Stimulated activated CD4-positive, alpha-beta T cell treated with anti-CD3 and anti-CD28 coated beads, Interleukin-1b, Interleukin-23, amount 100 ng/mL, for 4 hours (primary cell): ENCODE measurements around the gene MMP10.
"Not testable (repeated sequence)": the region's sequence is repeated elsewhere in the genome, so short reads cannot be mapped to it uniquely, and the experiment has no call there.

Experiments used
- DNase-seq, 2 donors: peaks; one replicate each; pipeline ENCODE4 v3.0.0-alpha.2; 2020; ENCODE audit warnings: low read depth in 2 of 2

MMP10 gene

GRCh38 chr11:102783016-102783415 is 2.6 kb upstream of the MMP10 start:
- DNase-seq: no peak

GRCh38 chr11:102781676-102782075 is 1.2 kb upstream of the MMP10 start:
- DNase-seq: no peak

DNA sequence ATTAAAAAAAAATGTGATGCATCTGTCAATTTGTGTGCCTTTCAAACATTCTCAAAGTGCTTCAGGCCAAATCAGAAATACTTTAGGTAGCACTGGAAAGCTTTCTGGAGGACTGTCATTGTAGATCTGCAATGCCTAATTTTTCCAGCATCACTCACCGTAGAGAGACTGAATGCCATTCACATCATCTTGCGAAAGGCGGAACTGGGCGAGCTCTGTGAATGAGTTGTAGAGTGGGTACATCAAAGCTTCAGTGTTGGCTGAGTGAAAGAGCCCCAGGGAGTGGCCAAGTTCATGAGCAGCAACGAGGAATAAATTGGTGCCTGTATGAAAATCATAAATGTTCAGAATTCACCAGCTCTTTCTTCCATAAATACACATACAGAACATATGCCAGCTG is 4.0 kb downstream of the MMP10 start:
- DNase-seq: no peak

- no peak for DNase-seq
These were observed 7.0 kb downstream of the MMP10 start for GRCh38 chr11:102773386-102773785.

GRCh38 chr11:102771351-102771750 is 9.1 kb downstream of the MMP10 start:
- no peak for DNase-seq

GRCh38 chr11:102770191-102770590 is 10.2 kb downstream of the MMP10 start:
- DNase-seq: no peak

GRCh38 chr11:102767800-102768199 is 12.6 kb downstream of the MMP10 start:
- DNase-seq: no peak

GRCh38 chr11:102763440-102763839 is 17.0 kb downstream of the MMP10 start:
- DNase-seq: no peak

DNA sequence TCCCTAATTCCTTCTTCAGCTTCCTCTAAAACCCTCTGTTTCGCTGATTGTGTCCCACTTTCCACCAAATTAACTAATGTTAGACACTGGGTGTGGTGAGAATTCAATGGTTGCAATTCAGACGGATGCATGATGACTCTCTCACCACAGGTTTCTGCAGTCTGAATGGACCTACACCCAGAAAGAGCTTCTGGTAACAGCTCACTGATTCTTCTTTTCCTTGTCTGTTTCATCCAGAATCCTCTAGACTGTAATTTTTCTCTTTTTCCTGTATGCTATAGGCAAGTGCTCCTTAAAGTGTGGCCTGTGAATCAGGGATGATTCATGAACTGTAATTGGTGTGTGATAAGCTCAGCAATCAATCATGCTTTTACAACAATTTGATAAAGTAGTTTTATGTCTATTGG is 18.1 kb downstream of the MMP10 start:
- DNase-seq: no peak

- no peak for DNase-seq
These were observed 18.7 kb downstream of the MMP10 start for GRCh38 chr11:102761646-102762238.

DNA sequence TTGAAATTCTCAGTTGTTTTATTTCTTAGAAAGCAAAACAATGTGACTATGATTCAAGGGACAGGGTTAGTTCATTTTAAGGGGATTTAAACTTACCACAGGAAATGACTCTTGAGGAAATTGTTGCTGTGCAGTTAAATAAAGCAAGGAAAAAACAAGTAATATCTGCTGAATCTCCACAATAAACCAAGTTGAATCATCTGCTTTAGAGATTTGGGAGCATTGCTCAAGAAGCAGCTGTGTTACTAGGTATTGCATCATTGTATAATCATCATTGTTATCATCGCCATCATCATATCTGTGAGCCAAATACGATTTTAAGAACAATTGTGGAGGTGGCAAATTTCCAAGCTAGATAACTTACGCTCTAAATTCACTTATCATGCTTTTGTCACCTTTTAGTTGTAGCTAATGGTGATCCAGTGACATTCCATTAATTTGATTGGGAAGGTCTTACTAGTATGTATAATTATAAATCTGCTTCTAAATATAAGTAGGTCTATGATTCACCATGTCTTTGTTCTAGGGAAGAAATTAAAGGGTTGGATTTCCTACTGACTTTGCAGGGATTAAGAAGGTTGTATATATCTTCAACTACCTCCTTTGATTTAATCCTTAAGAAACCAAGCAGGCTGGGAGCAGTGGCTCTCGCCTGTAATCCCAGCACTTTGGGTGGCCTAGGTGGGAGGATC is 19.9 kb downstream of the MMP10 start:
- no peak for DNase-seq

GRCh38 chr11:102757823-102758549 is 22.4 kb downstream of the MMP10 start:
- DNase-seq: no peak

- no peak for DNase-seq
These were observed 27.2 kb downstream of the MMP10 start for GRCh38 chr11:102753267-102753666.

DNA sequence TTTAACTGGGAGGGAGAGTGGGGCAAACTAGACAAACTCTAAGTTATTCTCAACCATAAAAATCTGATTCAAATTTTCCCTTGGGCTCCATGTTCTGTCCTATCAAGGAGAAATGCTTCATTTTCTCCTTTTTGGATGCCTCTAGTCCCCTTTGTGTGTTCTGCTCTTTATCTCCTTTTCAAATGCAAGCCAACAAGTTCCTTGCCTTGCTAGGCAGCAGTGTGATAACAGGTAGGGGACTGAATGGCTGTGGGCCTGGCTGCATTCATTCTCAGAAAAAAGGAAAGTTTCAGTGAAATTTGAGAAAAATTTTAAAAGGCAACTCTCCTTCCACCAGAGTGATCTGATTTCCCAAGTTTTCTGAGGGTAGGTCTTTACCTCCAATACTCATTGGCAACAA is 28.8 kb downstream of the MMP10 start:
- DNase-seq: no peak

DNA sequence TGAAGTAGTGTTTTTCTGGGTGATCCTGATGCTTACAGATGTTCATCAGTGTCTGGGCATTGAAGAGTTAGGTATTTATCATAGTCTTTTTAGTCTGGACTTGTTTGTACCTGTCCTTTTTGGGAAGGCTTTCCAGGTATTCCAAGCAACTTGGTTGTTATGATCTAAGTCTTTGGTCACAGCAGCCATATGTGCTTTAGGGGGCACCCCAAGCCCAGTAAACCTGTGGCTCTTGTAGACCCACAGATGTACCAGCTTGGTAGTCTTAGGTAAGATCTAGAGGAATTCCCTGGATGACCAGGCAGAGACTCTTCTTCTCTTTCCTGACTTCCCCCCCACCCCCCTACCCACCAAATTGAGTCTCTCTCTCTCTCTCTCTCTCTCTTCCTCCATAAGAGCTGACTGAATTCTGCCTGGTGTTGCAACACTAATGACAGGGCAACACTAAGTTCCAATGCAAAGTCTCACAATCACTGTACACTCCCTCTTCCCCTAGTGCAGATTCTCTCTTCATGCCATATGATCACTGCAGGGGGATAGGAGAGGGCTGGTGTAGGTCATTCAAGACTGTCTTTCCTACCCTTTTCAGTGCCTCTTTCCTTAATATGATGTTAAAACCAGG is 31.2 kb downstream of the MMP10 start:
- DNase-seq: no peak

- DNase-seq: not testable (repeated sequence)
These were observed 33.5 kb downstream of the MMP10 start for GRCh38 chr11:102746746-102747578.

- no peak for DNase-seq
These were observed 45.8 kb downstream of the MMP10 start for GRCh38 chr11:102734650-102735049.

- peak; percentile 2 to 10 for DNase-seq
These were observed 47.1 kb downstream of the MMP10 start for GRCh38 chr11:102733232-102733875.

- DNase-seq: not testable (repeated sequence)
These were observed 49.5 kb downstream of the MMP10 start for GRCh38 chr11:102730944-102731343.

- no peak for DNase-seq
These were observed 50.3 kb downstream of the MMP10 start for GRCh38 chr11:102729849-102730815.
